ENCODE data around the gene QRFPR.

- TF ChIP-seq JUND (IDR thresholded peaks at IDR 0.05), result no peak
- no peak for TF ChIP-seq CTCF (IDR thresholded peaks at IDR 0.05; ENCODE audit: low read depth, low read length, missing input control)
- no peak for TF ChIP-seq ATF3 (IDR thresholded peaks at IDR 0.05)
- TF ChIP-seq HNF4A (conservative IDR thresholded peaks at IDR 0.05), result no peak
- no peak for TF ChIP-seq TAF1 (conservative IDR thresholded peaks at IDR 0.05)
- TF ChIP-seq MAX (IDR thresholded peaks at IDR 0.05), result no peak
Observed at GRCh38 chr4:121397434-121397833, 16.6 kb upstream of the QRFPR start.
